Neural progenitor cell (in vitro differentiated cells): ENCODE results near the gene HM13. TPM values are rescaled to one million over a fixed set of nuclear protein-coding genes. Genes with fewer than 3 reads are reported as not detected.

Experiments
- DNase-seq: peaks from one replicate; pipeline ENCODE4 v3.0.0-alpha.2; 2016; ENCODE audit warnings: low spot score
- H2AFZ ChIP-seq: fragments of 200-600 bp; sonication (generic); replicated peaks from 2 replicates; pipeline ENCODE4 v1.6.1; 2016; ENCODE audit warnings: antibody characterized with exemption
- H3F3A ChIP-seq: fragments of 200-600 bp; sonication (generic); 2 replicates; pipeline ENCODE4 v1.6.1; 2016; ENCODE audit warnings: antibody characterized with exemption, low read depth
- H3K27ac ChIP-seq: fragments of 200-600 bp; sonication (generic); 2 replicates; pipeline ENCODE4 v1.5.1; 2016; ENCODE audit warnings: mild to moderate bottlenecking
- H3K27me3 ChIP-seq: fragments of 200-600 bp; sonication (generic); 2 replicates; pipeline ENCODE4 v1.6.1; 2016; ENCODE audit warnings: mild to moderate bottlenecking, moderate library complexity
- H3K36me3 ChIP-seq: fragments of 200-600 bp; sonication (generic); 2 replicates; pipeline ENCODE4 v1.5.1; 2016
- H3K4me1 ChIP-seq: fragments of 200-600 bp; sonication (generic); 2 replicates; pipeline ENCODE4 v1.6.1; 2016; ENCODE audit warnings: mixed run types
- H3K4me2 ChIP-seq: fragments of 200-600 bp; sonication (generic); 2 replicates; pipeline ENCODE4 v1.6.1; 2016
- H3K4me3 ChIP-seq: fragments of 200-600 bp; sonication (generic); 2 replicates; pipeline ENCODE4 v1.5.1; 2016
- H3K79me2 ChIP-seq: fragments of 200-600 bp; sonication (generic); 2 replicates; pipeline ENCODE4 v1.6.1; 2016; ENCODE audit warnings: low read depth
- H3K9ac ChIP-seq: fragments of 200-600 bp; sonication (generic); 2 replicates; pipeline ENCODE4 v1.6.1; 2016
- H3K9me3 ChIP-seq: fragments of 200-600 bp; sonication (generic); 2 replicates; pipeline ENCODE4 v1.5.1; 2016; ENCODE audit warnings: low read depth
- H4K20me1 ChIP-seq: fragments of 200-600 bp; sonication (generic); 2 replicates; pipeline ENCODE4 v1.6.1; 2016; ENCODE audit warnings: low read depth
- H3K27ac Mint-ChIP-seq: 3 replicates; pipeline ENCODE4 v1.8.0; 2021; ENCODE audit warnings: mixed read lengths
- H3K27me3 Mint-ChIP-seq: 2 replicates; pipeline ENCODE4 v1.8.0; 2022; ENCODE audit warnings: low read depth, mild to moderate bottlenecking, inconsistent platforms, moderate library complexity, mixed read lengths; ENCODE audit not compliant: insufficient read depth
- H3K36me3 Mint-ChIP-seq: 3 replicates; pipeline ENCODE4 v1.8.0; 2021; ENCODE audit warnings: mixed read lengths
- H3K4me1 Mint-ChIP-seq: 3 replicates; pipeline ENCODE4 v1.8.0; 2021; ENCODE audit warnings: mixed read lengths
- H3K4me3 Mint-ChIP-seq: 3 replicates; pipeline ENCODE4 v1.8.0; 2021; ENCODE audit warnings: mild to moderate bottlenecking, moderate library complexity, mixed read lengths
- H3K9me3 Mint-ChIP-seq: 3 replicates; pipeline ENCODE4 v1.8.0; 2020; ENCODE audit warnings: mixed read lengths
- CTCF ChIP-seq: fragments of 200-600 bp; sonication (generic); IDR thresholded peaks from 2 replicates; pipeline ENCODE4 v1.5.1; 2017; ENCODE audit warnings: antibody characterized with exemption, mild to moderate bottlenecking
- EZH2 ChIP-seq: fragments of 200-600 bp; sonication (generic); IDR thresholded peaks from 2 replicates; pipeline ENCODE4 v1.6.1; 2017; ENCODE audit warnings: antibody characterized with exemption, mild to moderate bottlenecking, moderate library complexity
- EZH2phosphoT487 ChIP-seq: fragments of 200-600 bp; sonication (generic); IDR thresholded peaks from 2 replicates; pipeline ENCODE4 v1.6.1; 2017; ENCODE audit warnings: antibody characterized with exemption
- microRNA-seq: library from miRNA; unstranded; fragments of <30 nt; microRNA quantifications from one replicate; pipeline ENCODE4, GENCODE V29; 2016
- small RNA-seq: library from RNA; depleted of rRNA; stranded (forward); fragments of <200 nt; gene quantifications from one replicate; pipeline ENCODE3, GENCODE V24; 2015
- total RNA-seq: library from RNA; depleted of rRNA; stranded (reverse); fragments of >200 nt; gene quantifications from 2 replicates; pipeline ENCODE4 v1.2.3, GENCODE V29; 2015; ENCODE audit warnings: low replicate concordance

Gene HM13
- total RNA-seq, 1 donor from 2014 or later, result 46.2 TPM

DNA sequence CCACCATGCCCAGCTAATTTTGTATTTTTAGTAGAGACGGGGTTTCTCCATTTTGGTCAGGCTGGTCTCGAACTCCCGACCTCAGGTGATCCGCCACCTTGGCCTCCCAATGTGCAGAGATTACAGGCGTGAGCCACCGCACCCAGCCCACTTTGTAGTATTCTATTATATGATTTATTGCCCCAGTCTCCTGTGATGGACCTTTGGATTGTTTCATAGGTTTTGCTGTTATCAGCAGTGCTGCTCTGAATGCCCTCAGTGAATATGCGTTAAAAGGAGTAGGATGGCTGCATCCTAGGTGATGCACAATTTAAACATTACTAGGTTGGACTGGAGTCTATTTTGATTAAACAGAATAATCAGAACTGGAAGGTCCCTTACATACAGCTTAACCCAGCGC lies 101.2 kb downstream of the HM13 start:
- H3K27me3 Mint-ChIP-seq, result peaks cover 6% of the 10 kb centered on the region
- no peaks in the 10 kb centered on the region for H3K36me3 Mint-ChIP-seq
- Histone ChIP-seq H3F3A (peaks cover 9% of the 10 kb centered on the region), H3K4me3 (no peak overlapping the region), H3K27me3 (no peaks in the 10 kb centered on the region), H3K36me3 (no peaks in the 10 kb centered on the region), H3K4me2 (no peak overlapping the region), H4K20me1 (no peaks in the 10 kb centered on the region), H3K9ac (no peak overlapping the region), H3K79me2 (no peaks in the 10 kb centered on the region), H3K27ac (no peak overlapping the region), H3K4me1 (no peaks in the 10 kb centered on the region), H3K9me3 (no peaks in the 10 kb centered on the region), H2AFZ (no peak overlapping the region)
- no peak overlapping the region for H3K27ac Mint-ChIP-seq
- H3K4me3 Mint-ChIP-seq, result no peak overlapping the region
- no peaks in the 10 kb centered on the region for H3K9me3 Mint-ChIP-seq
- peaks cover 14% of the 10 kb centered on the region for H3K4me1 Mint-ChIP-seq
- TF ChIP-seq EZH2 (no peak), CTCF (no peak), EZH2phosphoT487 (no peak)
- DNase-seq, result no peak

- H3K79me2 ChIP-seq, result no peaks in the 10 kb centered on the region
- no peak overlapping the region for H2AFZ ChIP-seq
- peaks cover 6% of the 10 kb centered on the region for H3F3A ChIP-seq
- no peak overlapping the region for H3K27ac Mint-ChIP-seq
- H3K4me2 ChIP-seq, result no peak overlapping the region
- peaks cover 6% of the 10 kb centered on the region for H3K27me3 Mint-ChIP-seq
- H3K9me3 Mint-ChIP-seq, result no peaks in the 10 kb centered on the region
- no peak overlapping the region for H3K4me3 Mint-ChIP-seq
- H3K27me3 ChIP-seq, result no peaks in the 10 kb centered on the region
- no peaks in the 10 kb centered on the region for H3K4me1 ChIP-seq
- TF ChIP-seq CTCF (no peak), EZH2 (no peak), EZH2phosphoT487 (no peak)
- no peaks in the 10 kb centered on the region for H4K20me1 ChIP-seq
- H3K27ac ChIP-seq, result no peak overlapping the region
- peaks cover 7% of the 10 kb centered on the region for H3K4me1 Mint-ChIP-seq
- no peaks in the 10 kb centered on the region for H3K36me3 Mint-ChIP-seq
- no peak overlapping the region for H3K4me3 ChIP-seq
- no peaks in the 10 kb centered on the region for H3K36me3 ChIP-seq
- no peaks in the 10 kb centered on the region for H3K9me3 ChIP-seq
- no peak for DNase-seq
- no peak overlapping the region for H3K9ac ChIP-seq
Observed at GRCh38 chr20:31617432-31618104, 103.3 kb downstream of the HM13 start.

Small RNAs within 50 kb of the gene (microRNA-seq; reads per million reads assigned to microRNA genes)
- gene MIR3193, result not detected

Small RNAs within 50 kb of the gene (small RNA-seq; reads per million reads assigned to genes)
- gene MIR3193, result not detected

Other genes starting within 250 kb of the HM13 start
- gene DEFB116, start 205.9 kb upstream of the HM13 start, total RNA-seq, result not detected in 2 replicates
- gene DEFB118, start 145.8 kb upstream of the HM13 start, total RNA-seq, result not detected in 2 replicates
- gene DEFB119, start 123.9 kb upstream of the HM13 start, total RNA-seq, result not detected in 2 replicates
- not detected in 2 replicates for gene DEFB121, start 108.2 kb upstream of the HM13 start, total RNA-seq
- not detected in 2 replicates for gene DEFB123, start 73.8 kb upstream of the HM13 start, total RNA-seq
- gene DEFB124, start 39.3 kb upstream of the HM13 start, total RNA-seq, result not detected in 2 replicates
- gene REM1, start 39.2 kb upstream of the HM13 start, total RNA-seq, result not detected in 2 replicates
- 80.8 and 133 TPM in 2 replicates for gene ID1, start 90.8 kb downstream of the HM13 start, total RNA-seq
- not detected in 2 replicates for gene COX4I2, start 123.5 kb downstream of the HM13 start, total RNA-seq
- gene BCL2L1, start 208.4 kb downstream of the HM13 start, total RNA-seq, result 60.0 and 74.6 TPM in 2 replicates
- gene TPX2, start 224.8 kb downstream of the HM13 start, total RNA-seq, result 226 and 278 TPM in 2 replicates